Peyer's patch (tissue), 4 donors: Measurements from ENCODE around the gene KIAA0586. TPM values are rescaled to one million over a fixed set of nuclear protein-coding genes. Genes with fewer than 3 reads are reported as not detected.

Source experiments
- DNase-seq, 3 donors: peaks; one replicate each; pipeline ENCODE4 v3.0.0-alpha.2; 2017 to 2019
- H3K27ac ChIP-seq, 4 donors: fragments of 200-600 bp; sonication (generic); one replicate each; pipeline ENCODE4 v1.5.1; 2016 to 2019
- H3K27me3 ChIP-seq, 2 donors: fragments of 200-600 bp; sonication (generic); one replicate each; pipeline ENCODE4 v1.5.1; 2019
- H3K36me3 ChIP-seq, 3 donors: fragments of 200-600 bp; sonication (generic); one replicate each; pipeline ENCODE4 v1.5.1; 2016 to 2019
- H3K4me1 ChIP-seq, 4 donors: fragments of 200-600 bp; sonication (generic); one replicate each; pipeline ENCODE4 v1.5.1; 2016 to 2019
- H3K4me3 ChIP-seq, 4 donors: fragments of 200-600 bp; sonication (generic); 1 replicate in 3 of 4; 2 replicates in 1 of 4; pipeline ENCODE4 v1.5.1; 2016 to 2019; ENCODE audit warnings: mild to moderate bottlenecking in 1 of 4
- H3K9me3 ChIP-seq, 4 donors: fragments of 200-600 bp; sonication (generic); one replicate each; pipeline ENCODE4 v1.5.1; 2016 to 2019; ENCODE audit warnings: mild to moderate bottlenecking in 1 of 4
- CTCF ChIP-seq, 6 experiments: fragments of 450-650 bp in 4 of 6; fragments of 200-600 bp in 2 of 6; sonication (generic) in 1 of 6; IDR thresholded peaks; one replicate each; pipeline ENCODE4 v1.5.1; 2017 to 2019; ENCODE audit warnings: antibody characterized with exemption in 6 of 6, mild to moderate bottlenecking in 3 of 6, moderate library complexity in 1 of 6
- POLR2A ChIP-seq, 2 donors: fragments of 450-650 bp; IDR thresholded peaks; one replicate each; pipeline ENCODE4 v1.5.1; 2017; ENCODE audit warnings: antibody characterized with exemption in 2 of 2, mild to moderate bottlenecking in 2 of 2, moderate library complexity in 2 of 2
- total RNA-seq, 4 donors: library from RNA; depleted of rRNA; stranded (reverse); fragments of >200 nt; gene quantifications; one replicate each; pipeline ENCODE4 v1.1.0, GENCODE V29; 2016

Gene KIAA0586
- total RNA-seq, 4 donors from 2014 or later = 11.7 to 22.3 (median 19.3) TPM

GRCh38 chr14:58553959-58554358, 126.4 kb downstream of the KIAA0586 start:
- Histone ChIP-seq H3K27ac (no peak overlapping the region), H3K4me3 (no peak overlapping the region), H3K27me3 (no peaks in the 10 kb centered on the region), H3K9me3 (no peaks in the 10 kb centered on the region), H3K36me3 (no peaks in the 10 kb centered on the region), H3K4me1 (no peaks in the 10 kb centered on the region)
- TF ChIP-seq POLR2A (IDR thresholded peaks at IDR 0.05) (no peak), CTCF (IDR thresholded peaks at IDR 0.05) (no peak)
- no peak for DNase-seq

- TF ChIP-seq CTCF (IDR thresholded peaks at IDR 0.05) (no peak), POLR2A (IDR thresholded peaks at IDR 0.05) (no peak)
- H3K27me3 ChIP-seq = no peaks in the 10 kb centered on the region
Observed at GRCh38 chr14:58555647-58556046, 128.1 kb downstream of the KIAA0586 start.

GRCh38 chr14:58557242-58557641, 129.7 kb downstream of the KIAA0586 start:
- no peaks in the 10 kb centered on the region for H3K4me1 ChIP-seq
- no peaks in the 10 kb centered on the region for H3K27me3 ChIP-seq
- no peak for DNase-seq
- TF ChIP-seq CTCF (IDR thresholded peaks at IDR 0.05) (no peak), POLR2A (IDR thresholded peaks at IDR 0.05) (no peak)
- H3K4me3 ChIP-seq = no peak overlapping the region
- H3K36me3 ChIP-seq = no peaks in the 10 kb centered on the region
- no peak overlapping the region for H3K27ac ChIP-seq
- H3K9me3 ChIP-seq = no peaks in the 10 kb centered on the region

More at GRCh38 chr14:58555647-58556046, 128.1 kb downstream of the KIAA0586 start:
- H3K9me3 ChIP-seq = no peaks in the 10 kb centered on the region
- no peaks in the 10 kb centered on the region for H3K36me3 ChIP-seq
- no peak for DNase-seq
- no peak overlapping the region for H3K4me3 ChIP-seq
- H3K27ac ChIP-seq = no peak overlapping the region
- no peaks in the 10 kb centered on the region for H3K4me1 ChIP-seq

GRCh38 chr14:58560208-58560607, 132.7 kb downstream of the KIAA0586 start:
- no peaks in the 10 kb centered on the region for H3K27me3 ChIP-seq
- TF ChIP-seq POLR2A (IDR thresholded peaks at IDR 0.05) (no peak), CTCF (IDR thresholded peaks at IDR 0.05) (no peak)
- H3K9me3 ChIP-seq = no peaks in the 10 kb centered on the region
- H3K4me1 ChIP-seq = no peaks in the 10 kb centered on the region
- no peak overlapping the region for H3K4me3 ChIP-seq
- DNase-seq = no peak
- H3K36me3 ChIP-seq = no peaks in the 10 kb centered on the region
- H3K27ac ChIP-seq = no peak overlapping the region

- Histone ChIP-seq H3K4me1 (no peaks in the 10 kb centered on the region), H3K9me3 (no peaks in the 10 kb centered on the region), H3K4me3 (no peak overlapping the region), H3K36me3 (no peaks in the 10 kb centered on the region), H3K27ac (no peak overlapping the region), H3K27me3 (no peaks in the 10 kb centered on the region)
- no peak for DNase-seq
- TF ChIP-seq POLR2A (IDR thresholded peaks at IDR 0.05) (no peak), CTCF (IDR thresholded peaks at IDR 0.05) (no peak)
Observed at GRCh38 chr14:58562141-58562540, 134.6 kb downstream of the KIAA0586 start.

- Histone ChIP-seq H3K4me1 (no peaks in the 10 kb centered on the region), H3K9me3 (no peaks in the 10 kb centered on the region), H3K36me3 (no peaks in the 10 kb centered on the region), H3K27me3 (no peaks in the 10 kb centered on the region), H3K4me3 (no peak overlapping the region), H3K27ac (no peak overlapping the region)
- no peak for TF ChIP-seq CTCF (IDR thresholded peaks at IDR 0.05)
- no peak for TF ChIP-seq POLR2A (IDR thresholded peaks at IDR 0.05)
- no peak for DNase-seq
Observed at GRCh38 chr14:58563978-58564377, 136.5 kb downstream of the KIAA0586 start.
